CD4-positive, alpha-beta T cell (primary cell): ENCODE results near the gene HPCAL1. TPM values are rescaled to one million over a fixed set of nuclear protein-coding genes. Genes with fewer than 3 reads are reported as not detected.

Source experiments
- ATAC-seq: fragments of 200-7000 bp; cut with Tn5 transposase; one replicate; pipeline ENCODE4 v1.10.0; 2022; ENCODE audit warnings: mild to moderate bottlenecking; ENCODE audit not compliant: poor library complexity
- CTCF ChIA-PET: fragments of 350-600 bp; sonication (Branson Sonifier 250); formaldehyde crosslinking; loops from one replicate; lab custom pipeline; 2021; ENCODE audit warnings: antibody characterized with exemption, inconsistent platforms; lab: Charles Lee
- POLR2A ChIA-PET: fragments of 350-600 bp; sonication (Branson Sonifier 250); formaldehyde crosslinking; loops from one replicate; lab custom pipeline; 2021; ENCODE audit warnings: antibody characterized with exemption, inconsistent platforms; lab: Charles Lee
- DNase-seq, 14 experiments: peaks; one replicate each; pipeline ENCODE4 v3.0.0-alpha.2; 2013 to 2020; ENCODE audit warnings: mixed read lengths in 2 of 14
- H3K27ac ChIP-seq, 2 donors: one replicate each; pipeline versions ENCODE4 v1.5.1 to v1.7.0; 2013; ENCODE audit warnings: low read length in 2 of 2, low read depth in 1 of 2, mild to moderate bottlenecking in 1 of 2
- H3K27me3 ChIP-seq, 2 experiments: 1 replicate in 1 of 2; 2 replicates in 1 of 2; pipeline versions ENCODE4 v1.6.1 to v1.7.0; 2013; ENCODE audit warnings: low read length in 2 of 2, control low read depth in 1 of 2, mild to moderate bottlenecking in 1 of 2, moderate library complexity in 1 of 2; ENCODE audit not compliant: insufficient read depth in 2 of 2, control insufficient read depth in 1 of 2
- H3K36me3 ChIP-seq: one replicate; pipeline ENCODE4 v1.6.1; 2013; ENCODE audit warnings: low read length, control low read depth; ENCODE audit not compliant: insufficient read depth
- H3K4me1 ChIP-seq: one replicate; pipeline ENCODE4 v1.6.1; 2013; ENCODE audit warnings: low read length, control low read depth; ENCODE audit not compliant: insufficient read depth
- H3K4me3 ChIP-seq: one replicate; pipeline ENCODE4 v1.5.1; 2013; ENCODE audit warnings: mild to moderate bottlenecking, low read length, moderate library complexity
- H3K9me3 ChIP-seq, 2 experiments: 1 replicate in 1 of 2; 2 replicates in 1 of 2; pipeline versions ENCODE4 v1.6.1 to v1.7.0; 2013; ENCODE audit warnings: low read length in 2 of 2, mild to moderate bottlenecking in 2 of 2, control low read depth in 1 of 2, moderate library complexity in 1 of 2; ENCODE audit not compliant: control insufficient read depth in 1 of 2, insufficient read depth in 1 of 2
- H3K27ac Mint-ChIP-seq: one replicate; pipeline ENCODE4 v1.8.0; 2020; ENCODE audit warnings: mixed read lengths
- H3K27me3 Mint-ChIP-seq: one replicate; pipeline ENCODE4 v1.8.0; 2021; ENCODE audit warnings: mixed read lengths
- H3K36me3 Mint-ChIP-seq: one replicate; pipeline ENCODE4 v1.8.0; 2021; ENCODE audit warnings: low read depth, mixed read lengths
- H3K4me1 Mint-ChIP-seq: one replicate; pipeline ENCODE4 v1.8.0; 2021; ENCODE audit warnings: low read depth, mixed read lengths
- H3K4me3 Mint-ChIP-seq: one replicate; pipeline ENCODE4 v1.8.0; 2020; ENCODE audit warnings: mild to moderate bottlenecking, mixed read lengths
- H3K9me3 Mint-ChIP-seq: one replicate; pipeline ENCODE4 v1.8.0; 2020; ENCODE audit warnings: mixed read lengths
- CTCF ChIP-seq: fragments of 200-600 bp; IDR thresholded peaks from one replicate; pipeline ENCODE4 v1.8.0; 2022; ENCODE audit warnings: antibody characterized with exemption, mild to moderate bottlenecking
- intact Hi-C, 2 experiments: fragments of 100-400 bp; cut with DNase I in 1 of 2; cut with micrococcal nuclease in 1 of 2; formaldehyde crosslinking; loops; one replicate each; pipeline versions ENCODE4 v1.15.1 to v1.9.0; 2023 to 2025; cut with DNase I, micrococcal nuclease
- total RNA-seq, 174 experiments: library from RNA in 2 of 174; stranded (reverse) in 2 of 174; gene quantifications; one replicate each; pipeline ENCODE4 v1.2.3 and lab custom pipeline; 2021 to 2026

Gene HPCAL1
- total RNA-seq, 2 experiments from 2014 or later = 24.9 to 27.9 TPM

GRCh38 chr2:10353931-10354330, 51.2 kb downstream of the HPCAL1 start:
- H3K27me3 ChIP-seq = no peaks in the 10 kb centered on the region
- Mint-ChIP-seq H3K4me3 (no peak overlapping the region), H3K9me3 (no peaks in the 10 kb centered on the region), H3K27me3 (no peaks in the 10 kb centered on the region), H3K27ac (peak overlapping the region; percentile 46), H3K4me1 (peaks cover 70% of the 10 kb centered on the region), H3K36me3 (peaks cover 40% of the 10 kb centered on the region)
- TF ChIP-seq CTCF = no peak
- H3K4me1 ChIP-seq = peaks cover 17% of the 10 kb centered on the region
- intact Hi-C loops = no loop called here
- POLR2A ChIA-PET = no interaction called here
- CTCF ChIA-PET = no interaction called here
- ATAC-seq (no peak), DNase-seq (no peak)
- peaks cover 16% of the 10 kb centered on the region for H3K36me3 ChIP-seq
- no peaks in the 10 kb centered on the region for H3K9me3 ChIP-seq
- no peak overlapping the region for H3K4me3 ChIP-seq
- H3K27ac ChIP-seq = no peak overlapping the region

GRCh38 chr2:10354399-10354798, 51.7 kb downstream of the HPCAL1 start:
- ChIA-PET CTCF (no interaction called here), POLR2A (interaction anchor here (1.1 kb wide), 1 partner anchor 24 kb away, joined by 5 read pairs; no protein-coding TSS in a partner anchor)
- TF ChIP-seq CTCF = no peak
- Histone ChIP-seq H3K27ac (no peak overlapping the region), H3K4me3 (no peak overlapping the region), H3K36me3 (peaks cover 21% of the 10 kb centered on the region), H3K4me1 (peaks cover 20% of the 10 kb centered on the region), H3K9me3 (no peaks in the 10 kb centered on the region), H3K27me3 (no peaks in the 10 kb centered on the region)
- DNase-seq (no peak), ATAC-seq (no peak)
- H3K9me3 Mint-ChIP-seq = no peaks in the 10 kb centered on the region
- peaks cover 66% of the 10 kb centered on the region for H3K4me1 Mint-ChIP-seq
- H3K27ac Mint-ChIP-seq = peak overlapping the region; percentile 46
- H3K36me3 Mint-ChIP-seq = peaks cover 40% of the 10 kb centered on the region
- no peaks in the 10 kb centered on the region for H3K27me3 Mint-ChIP-seq
- intact Hi-C loops = no loop called here
- H3K4me3 Mint-ChIP-seq = no peak overlapping the region

- no peak overlapping the region for H3K4me3 Mint-ChIP-seq
- DNase-seq = no peak
- H3K4me1 ChIP-seq = peaks cover 25% of the 10 kb centered on the region
- peaks cover 61% of the 10 kb centered on the region for H3K4me1 Mint-ChIP-seq
- no peaks in the 10 kb centered on the region for H3K27me3 Mint-ChIP-seq
- H3K36me3 ChIP-seq = peaks cover 27% of the 10 kb centered on the region
- no peak for TF ChIP-seq CTCF
- CTCF ChIA-PET = no interaction called here
- peaks cover 43% of the 10 kb centered on the region for H3K36me3 Mint-ChIP-seq
- no peaks in the 10 kb centered on the region for H3K9me3 Mint-ChIP-seq
- POLR2A ChIA-PET = interaction anchor here (1.1 kb wide), 1 partner anchor 25 kb away, joined by 5 read pairs; no protein-coding TSS in a partner anchor
- ATAC-seq = no peak
- intact Hi-C loops = no loop called here
- H3K27ac ChIP-seq = no peak overlapping the region
- no peak overlapping the region for H3K4me3 ChIP-seq
- no peaks in the 10 kb centered on the region for H3K27me3 ChIP-seq
- peak overlapping the region; percentile 16 for H3K27ac Mint-ChIP-seq
- H3K9me3 ChIP-seq = no peaks in the 10 kb centered on the region
These were observed 53.1 kb downstream of the HPCAL1 start for GRCh38 chr2:10355471-10356438.
